ENCODE results near the gene MEGF11. TPM values are rescaled to one million over a fixed set of nuclear protein-coding genes. Genes with fewer than 3 reads are reported as not detected.

The MEGF11 gene
- total RNA-seq, 4 donors from 2014 or later = 0.87 to 7.3 (median 4.9) TPM

DNA sequence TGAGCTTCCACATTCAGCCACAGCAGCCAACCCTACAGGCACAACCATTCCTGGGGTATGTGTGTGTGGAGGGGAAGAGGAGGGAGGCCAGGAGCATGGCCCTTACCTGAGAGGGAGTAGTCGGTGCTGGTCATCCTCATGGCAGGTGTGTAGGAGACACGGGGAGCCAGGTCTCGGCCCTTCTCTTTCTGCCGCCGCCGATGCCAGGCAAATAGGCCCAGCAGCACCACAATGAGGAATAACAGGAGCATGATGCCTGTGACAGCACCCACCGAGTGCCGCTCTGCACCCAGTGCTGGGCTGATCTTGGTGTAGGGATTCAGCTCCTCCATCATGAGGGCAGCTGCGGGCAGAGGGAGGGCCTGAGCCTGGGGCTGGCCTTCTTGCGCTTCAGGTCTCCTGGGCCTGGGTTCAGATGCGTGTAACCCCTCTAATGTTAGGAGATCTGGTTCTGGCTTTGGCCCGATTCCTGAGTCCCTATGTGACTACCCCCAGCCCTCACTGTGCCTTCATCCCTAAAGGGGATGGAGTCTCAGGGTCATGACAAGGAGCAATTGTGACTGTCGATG lies 339.8 kb downstream of the MEGF11 start:
- Histone ChIP-seq H3K36me3 (peaks cover 0 to 38% (median 0%) of the 10 kb centered on the region in 3 donors), H3K27ac (no peak overlapping the region), H3K4me1 (peaks cover 0 to 19% (median 3%) of the 10 kb centered on the region in 4 donors), H3K9me3 (no peaks in the 10 kb centered on the region), H3K4me3 (no peak overlapping the region), H3K27me3 (no peaks in the 10 kb centered on the region)
- 85 to 87% methylated on average over 11 to 13 of the region's 13 CpGs for WGBS, 2 donors
- DNase-seq (ENCODE audit: low spot score in 2 of 2) = no peak
- TF ChIP-seq POLR2A (IDR thresholded peaks at IDR 0.05) = no peak
- TF ChIP-seq, protein P1, sequence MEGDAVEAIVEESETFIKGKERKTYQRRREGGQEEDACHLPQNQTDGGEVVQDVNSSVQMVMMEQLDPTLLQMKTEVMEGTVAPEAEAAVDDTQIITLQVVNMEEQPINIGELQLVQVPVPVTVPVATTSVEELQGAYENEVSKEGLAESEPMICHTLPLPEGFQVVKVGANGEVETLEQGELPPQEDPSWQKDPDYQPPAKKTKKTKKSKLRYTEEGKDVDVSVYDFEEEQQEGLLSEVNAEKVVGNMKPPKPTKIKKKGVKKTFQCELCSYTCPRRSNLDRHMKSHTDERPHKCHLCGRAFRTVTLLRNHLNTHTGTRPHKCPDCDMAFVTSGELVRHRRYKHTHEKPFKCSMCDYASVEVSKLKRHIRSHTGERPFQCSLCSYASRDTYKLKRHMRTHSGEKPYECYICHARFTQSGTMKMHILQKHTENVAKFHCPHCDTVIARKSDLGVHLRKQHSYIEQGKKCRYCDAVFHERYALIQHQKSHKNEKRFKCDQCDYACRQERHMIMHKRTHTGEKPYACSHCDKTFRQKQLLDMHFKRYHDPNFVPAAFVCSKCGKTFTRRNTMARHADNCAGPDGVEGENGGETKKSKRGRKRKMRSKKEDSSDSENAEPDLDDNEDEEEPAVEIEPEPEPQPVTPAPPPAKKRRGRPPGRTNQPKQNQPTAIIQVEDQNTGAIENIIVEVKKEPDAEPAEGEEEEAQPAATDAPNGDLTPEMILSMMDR (IDR thresholded peaks at IDR 0.05) = no peak
- TF ChIP-seq EP300 (IDR thresholded peaks at IDR 0.05) = no peak

DNA sequence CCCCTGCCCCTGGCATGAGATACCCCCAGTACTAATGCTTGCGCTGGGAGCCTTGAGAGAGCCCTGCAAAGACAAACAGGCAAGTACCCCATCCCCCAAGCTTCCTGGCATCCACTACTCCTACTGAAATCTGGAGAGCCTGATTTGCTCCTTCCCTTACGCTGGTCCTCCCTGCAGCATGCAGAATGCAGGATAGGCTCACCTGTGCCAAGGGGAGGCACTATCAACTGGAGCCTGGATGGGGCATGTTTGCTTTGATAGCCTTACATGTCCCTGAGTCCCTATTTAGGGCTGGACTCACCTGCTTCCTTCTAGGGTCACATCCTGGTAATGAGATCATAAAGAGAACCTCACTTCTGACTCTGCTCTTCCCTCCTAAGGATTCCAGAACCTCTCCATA lies 341.3 kb downstream of the MEGF11 start:
- WGBS, 2 donors = 78 to 86% methylated on average over 1 to 2 of the region's 2 CpGs
- H3K4me1 ChIP-seq = peaks cover 0 to 17% (median 3%) of the 10 kb centered on the region in 4 donors

DNA sequence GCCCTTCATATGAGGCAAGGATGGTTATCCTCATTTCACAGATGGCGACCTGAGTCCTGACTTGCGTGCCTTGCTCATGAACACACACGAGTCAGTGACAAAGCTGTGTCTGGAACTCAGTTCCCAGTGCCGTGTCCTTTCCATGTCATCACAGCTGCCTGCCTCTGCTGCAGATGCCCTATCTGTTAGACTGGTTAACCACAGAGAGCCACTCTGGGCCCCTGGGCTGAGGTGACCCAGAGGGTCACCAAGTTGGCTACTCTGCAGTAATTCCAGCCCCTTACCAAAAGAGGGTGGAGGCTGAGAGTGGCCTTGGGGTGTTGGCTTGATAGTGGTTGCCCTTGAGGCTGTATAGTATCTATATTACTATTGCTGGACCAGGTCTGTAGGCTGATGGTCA lies 343.2 kb downstream of the MEGF11 start:
- DNase-seq (ENCODE audit: low spot score in 2 of 2) = no peak
- WGBS, 2 donors = 92 to 94% methylated on average over 4 of the region's 4 CpGs
- Histone ChIP-seq H3K4me3 (no peak overlapping the region), H3K27me3 (no peaks in the 10 kb centered on the region), H3K9me3 (no peaks in the 10 kb centered on the region), H3K27ac (no peak overlapping the region), H3K36me3 (peaks cover 0 to 61% (median 12%) of the 10 kb centered on the region in 3 donors), H3K4me1 (peaks cover 0 to 5% (median 0%) of the 10 kb centered on the region in 4 donors)
- TF ChIP-seq, protein P1 (IDR thresholded peaks at IDR 0.05) = no peak
- TF ChIP-seq POLR2A (IDR thresholded peaks at IDR 0.05) = no peak
- no peak for TF ChIP-seq EP300 (IDR thresholded peaks at IDR 0.05)

More for the DNA sequence above, 341.3 kb downstream of the MEGF11 start:
- no peak for TF ChIP-seq EP300 (IDR thresholded peaks at IDR 0.05)
- TF ChIP-seq POLR2A (IDR thresholded peaks at IDR 0.05) = no peak
- TF ChIP-seq, protein P1 (IDR thresholded peaks at IDR 0.05) = no peak
- no peaks in the 10 kb centered on the region for H3K27me3 ChIP-seq
- H3K27ac ChIP-seq = no peak overlapping the region
- no peak overlapping the region for H3K4me3 ChIP-seq
- DNase-seq (ENCODE audit: low spot score in 2 of 2) = no peak
- H3K36me3 ChIP-seq = peaks cover 0 to 42% (median 12%) of the 10 kb centered on the region in 3 donors
- no peaks in the 10 kb centered on the region for H3K9me3 ChIP-seq

DNA sequence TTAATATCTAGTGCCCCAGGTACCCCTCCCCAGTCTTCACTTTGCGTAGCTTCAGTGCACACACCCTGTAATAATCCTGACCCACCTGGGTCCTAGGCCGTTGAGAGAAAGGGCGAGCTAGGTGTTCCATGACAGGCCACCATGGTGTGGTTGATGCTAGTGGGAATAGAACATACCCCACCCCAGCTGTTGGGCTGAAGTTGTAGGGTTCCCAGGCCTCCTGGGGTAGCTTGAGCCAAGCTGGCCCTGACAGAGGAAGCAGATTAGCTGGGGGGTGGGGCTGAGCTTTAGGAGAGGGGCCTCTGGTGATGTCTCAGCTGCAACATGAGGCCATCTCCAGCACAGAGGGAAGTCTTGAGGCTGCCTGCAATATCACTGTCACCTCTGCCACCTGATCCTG lies 343.7 kb downstream of the MEGF11 start:
- WGBS, 2 donors = 90 to 98% methylated on average over 3 of the region's 3 CpGs

DNA sequence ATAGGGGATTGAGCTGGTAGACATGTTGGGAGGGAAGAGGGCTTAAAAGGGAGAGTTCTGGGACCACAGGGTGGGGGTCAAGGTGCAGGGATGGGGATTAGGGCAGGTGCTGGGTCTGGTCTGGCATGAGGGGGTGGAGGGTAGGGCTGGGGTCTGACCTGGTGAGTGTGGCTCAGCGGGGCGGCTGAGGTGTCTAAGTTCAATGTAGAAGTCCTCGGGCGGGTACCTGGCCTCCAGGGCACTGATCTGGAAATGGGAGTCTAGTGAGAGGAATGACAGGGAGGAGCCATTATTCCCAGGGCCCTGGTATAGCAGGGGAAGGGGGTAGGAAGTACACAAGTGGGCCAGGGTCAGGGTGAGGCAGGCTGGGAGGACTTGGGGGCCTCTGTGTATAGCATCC lies 344.7 kb downstream of the MEGF11 start:
- no peaks in the 10 kb centered on the region for H3K27me3 ChIP-seq
- peaks cover 0 to 11% (median 0%) of the 10 kb centered on the region in 4 donors for H3K4me1 ChIP-seq
- no peaks in the 10 kb centered on the region for H3K9me3 ChIP-seq
- WGBS, 2 donors = 92 to 95% methylated on average over 4 of the region's 4 CpGs
- H3K4me3 ChIP-seq = no peak overlapping the region
- H3K36me3 ChIP-seq = peaks cover 0 to 70% (median 12%) of the 10 kb centered on the region in 3 donors
- no peak overlapping the region for H3K27ac ChIP-seq
- DNase-seq (ENCODE audit: low spot score in 2 of 2) = no peak
- TF ChIP-seq, protein P1 (IDR thresholded peaks at IDR 0.05) = no peak
- TF ChIP-seq POLR2A (IDR thresholded peaks at IDR 0.05) (no peak), EP300 (IDR thresholded peaks at IDR 0.05) (no peak)

More for the DNA sequence above, 343.7 kb downstream of the MEGF11 start:
- H3K27me3 ChIP-seq = no peaks in the 10 kb centered on the region
- TF ChIP-seq, protein P1 (IDR thresholded peaks at IDR 0.05) = no peak
- TF ChIP-seq POLR2A (IDR thresholded peaks at IDR 0.05) (no peak), EP300 (IDR thresholded peaks at IDR 0.05) (no peak)
- H3K36me3 ChIP-seq = peaks cover 0 to 66% (median 12%) of the 10 kb centered on the region in 3 donors
- H3K9me3 ChIP-seq = no peaks in the 10 kb centered on the region
- DNase-seq (ENCODE audit: low spot score in 2 of 2) = no peak
- no peak overlapping the region for H3K4me3 ChIP-seq
- no peak overlapping the region for H3K27ac ChIP-seq
- H3K4me1 ChIP-seq = peaks cover 0 to 5% (median 0%) of the 10 kb centered on the region in 4 donors
